Panc1 (cell line): ENCODE measurements around the gene MAPKAPK3. TPM values are rescaled to one million over a fixed set of nuclear protein-coding genes. Genes with fewer than 3 reads are reported as not detected.

Source experiments
- ATAC-seq: fragments of 200-7000 bp; cut with Tn5 transposase; 2 replicates; pipeline ENCODE4 v1.9.1; 2020; ENCODE audit warnings: mild to moderate bottlenecking, moderate library complexity
- BruUV-seq: library from RNA; stranded (reverse); fragments of 400-500 nt; replicated peaks from 2 replicates; lab custom pipeline; 2021; lab: Mats Ljungman, UMichigan
- CTCF ChIA-PET: fragments of 300-600 bp; sonication (Branson Sonifier 250); formaldehyde crosslinking; loops from one replicate; lab custom pipeline; 2022; ENCODE audit warnings: antibody characterized with exemption; lab: Charles Lee
- POLR2A ChIA-PET: fragments of 300-600 bp; sonication (Branson Sonifier 250); formaldehyde crosslinking; loops from one replicate; lab custom pipeline; 2022; ENCODE audit warnings: antibody characterized with exemption; lab: Charles Lee
- DNase-seq: peaks from one replicate; pipeline ENCODE4 v3.0.0-alpha.2; 2010; ENCODE audit warnings: low read depth, low spot score
- H3K27ac ChIP-seq: 2 replicates; pipeline ENCODE4 v1.5.1; 2011; ENCODE audit warnings: mild to moderate bottlenecking, low read length, inconsistent platforms
- H3K27me3 ChIP-seq: fragments of 200-500 bp; sonication (Bioruptor generic); 2 replicates; pipeline ENCODE4 v1.6.0; 2014; ENCODE audit warnings: low read length, inconsistent platforms; ENCODE audit not compliant: control insufficient read depth, insufficient read depth
- H3K36me3 ChIP-seq: fragments of 200-500 bp; sonication (Bioruptor generic); 2 replicates; pipeline ENCODE4 v1.5.1; 2014; ENCODE audit warnings: inconsistent platforms, mild to moderate bottlenecking, low read length, moderate library complexity; ENCODE audit not compliant: control insufficient read depth, insufficient read depth
- H3K4me1 ChIP-seq: 2 replicates; pipeline ENCODE4 v1.5.1; 2011; ENCODE audit warnings: inconsistent platforms, mild to moderate bottlenecking, low read length, moderate library complexity; ENCODE audit not compliant: control insufficient read depth, insufficient read depth
- H3K4me3 ChIP-seq, 2 experiments: 2 replicates each; pipeline ENCODE4 v1.5.1; 2011 to 2012; ENCODE audit warnings: low read depth in 2 of 2, low read length in 2 of 2, mild to moderate bottlenecking in 2 of 2, inconsistent platforms in 1 of 2, moderate library complexity in 1 of 2
- H3K9me3 ChIP-seq: fragments of 200-500 bp; sonication (Bioruptor generic); 2 replicates; pipeline ENCODE4 v1.5.1; 2014; ENCODE audit warnings: low read depth, mild to moderate bottlenecking, inconsistent platforms, low read length, moderate library complexity; ENCODE audit not compliant: control insufficient read depth, insufficient read depth
- POLR2AphosphoS5 ChIP-seq: IDR thresholded peaks from 2 replicates; pipeline ENCODE4 v1.6.1; 2012; ENCODE audit warnings: mild to moderate bottlenecking, low read depth, low read length, moderate library complexity
- REST ChIP-seq, 2 experiments: IDR thresholded peaks; 2 replicates each; pipeline ENCODE4 v1.6.1; 2011 to 2012; ENCODE audit warnings: low read depth in 2 of 2, control low read depth in 1 of 2, low read length in 1 of 2, mild to moderate bottlenecking in 1 of 2, moderate library complexity in 1 of 2; ENCODE audit not compliant: insufficient read depth in 1 of 2
- SIN3A ChIP-seq: IDR thresholded peaks from 2 replicates; pipeline ENCODE4 v1.6.1; 2012; ENCODE audit warnings: low read depth, mild to moderate bottlenecking, low read length, moderate library complexity, borderline replicate concordance; ENCODE audit not compliant: insufficient read depth
- TCF7L2 ChIP-seq: IDR thresholded peaks from 2 replicates; pipeline ENCODE4 v1.6.1; 2011; ENCODE audit warnings: mild to moderate bottlenecking, low read depth, low read length, inconsistent platforms
- in situ Hi-C: cut with HindIII; loops from 2 replicates; pipeline ENCODE4 v1.10.0; 2016; ENCODE audit warnings: low sequenced_read_pairs, low pct_unique_long_range_greater_than_20kb
- intact Hi-C: fragments of 100-400 bp; cut with micrococcal nuclease; formaldehyde crosslinking; loops from one replicate; pipeline ENCODE4 v1.10.0; 2022; ENCODE audit not compliant: unreplicated experiment
- total RNA-seq: library from RNA; stranded (reverse); gene quantifications from one replicate; pipeline ENCODE4 v1.2.1, GENCODE V29; 2021; ENCODE audit not compliant: unreplicated experiment
- TF ChIP-seq, protein P1 (sequence below): fragments of 450-650 bp; IDR thresholded peaks from 2 replicates; pipeline ENCODE4 v1.5.1; 2017; ENCODE audit warnings: mild to moderate bottlenecking

Gene MAPKAPK3
- total RNA-seq, 1 experiment from 2014 or later: 14.8 TPM

- ChIA-PET CTCF (no interaction called here), POLR2A (no interaction called here)
- in situ Hi-C loops: no loop called here
- no peak for ATAC-seq
- H3K4me3 ChIP-seq: no peak overlapping the region
- intact Hi-C loops: no loop called here
- H3K27ac ChIP-seq: no peak overlapping the region
- no peaks in the 10 kb centered on the region for H3K27me3 ChIP-seq
- no peaks in the 10 kb centered on the region for H3K36me3 ChIP-seq
- TF ChIP-seq TCF7L2 (no peak), REST (IDR thresholded peaks at IDR 0.05; ENCODE audit: insufficient read depth in 1 of 2, low read depth in 2 of 2, low read length in 1 of 2) (no peak), POLR2AphosphoS5 (no peak)
- TF ChIP-seq, protein P1, sequence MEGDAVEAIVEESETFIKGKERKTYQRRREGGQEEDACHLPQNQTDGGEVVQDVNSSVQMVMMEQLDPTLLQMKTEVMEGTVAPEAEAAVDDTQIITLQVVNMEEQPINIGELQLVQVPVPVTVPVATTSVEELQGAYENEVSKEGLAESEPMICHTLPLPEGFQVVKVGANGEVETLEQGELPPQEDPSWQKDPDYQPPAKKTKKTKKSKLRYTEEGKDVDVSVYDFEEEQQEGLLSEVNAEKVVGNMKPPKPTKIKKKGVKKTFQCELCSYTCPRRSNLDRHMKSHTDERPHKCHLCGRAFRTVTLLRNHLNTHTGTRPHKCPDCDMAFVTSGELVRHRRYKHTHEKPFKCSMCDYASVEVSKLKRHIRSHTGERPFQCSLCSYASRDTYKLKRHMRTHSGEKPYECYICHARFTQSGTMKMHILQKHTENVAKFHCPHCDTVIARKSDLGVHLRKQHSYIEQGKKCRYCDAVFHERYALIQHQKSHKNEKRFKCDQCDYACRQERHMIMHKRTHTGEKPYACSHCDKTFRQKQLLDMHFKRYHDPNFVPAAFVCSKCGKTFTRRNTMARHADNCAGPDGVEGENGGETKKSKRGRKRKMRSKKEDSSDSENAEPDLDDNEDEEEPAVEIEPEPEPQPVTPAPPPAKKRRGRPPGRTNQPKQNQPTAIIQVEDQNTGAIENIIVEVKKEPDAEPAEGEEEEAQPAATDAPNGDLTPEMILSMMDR: no peak
- BruUV-seq: no TSS peak
- DNase-seq: no peak
- no peaks in the 10 kb centered on the region for H3K9me3 ChIP-seq
- no peaks in the 10 kb centered on the region for H3K4me1 ChIP-seq
These were observed 30.2 kb upstream of the MAPKAPK3 start for GRCh38 chr3:50586763-50587070.

GRCh38 chr3:50587373-50587772 lies 29.6 kb upstream of the MAPKAPK3 start:
- Histone ChIP-seq H3K36me3 (no peaks in the 10 kb centered on the region), H3K27ac (no peak overlapping the region), H3K4me3 (no peak overlapping the region), H3K9me3 (no peaks in the 10 kb centered on the region), H3K4me1 (no peaks in the 10 kb centered on the region), H3K27me3 (no peaks in the 10 kb centered on the region)
- TF ChIP-seq POLR2AphosphoS5 (no peak), REST (IDR thresholded peaks at IDR 0.05; ENCODE audit: insufficient read depth in 1 of 2, low read depth in 2 of 2, low read length in 1 of 2) (no peak), TCF7L2 (no peak), SIN3A (no peak)
- TF ChIP-seq, protein P1: no peak
- BruUV-seq: no TSS peak
- CTCF ChIA-PET: interaction anchor here (0.5 kb wide), 1 partner anchor 327 kb away, joined by 4 read pairs; no protein-coding TSS in a partner anchor
- intact Hi-C loops (no loop called here), in situ Hi-C loops (no loop called here)
- POLR2A ChIA-PET: interaction anchor here (0.6 kb wide), 1 partner anchor 995 kb away, joined by 5 read pairs; no protein-coding TSS in a partner anchor
- DNase-seq (no peak), ATAC-seq (no peak)
